Fibroblast of skin of left quadriceps (primary cell): ENCODE data around the gene POFUT1.
"Not testable (repeated sequence)": the region's sequence is repeated elsewhere in the genome, so short reads cannot be mapped to it uniquely, and the experiment has no call there.

Source experiments
- DNase-seq, 2 experiments: peaks; one replicate each; pipeline ENCODE4 v3.0.0-alpha.2; 2013; ENCODE audit warnings: low read depth in 2 of 2

POFUT1 gene

GRCh38 chr20:32234135-32234808, 26.6 kb downstream of the POFUT1 start:
- DNase-seq: no peak

DNA sequence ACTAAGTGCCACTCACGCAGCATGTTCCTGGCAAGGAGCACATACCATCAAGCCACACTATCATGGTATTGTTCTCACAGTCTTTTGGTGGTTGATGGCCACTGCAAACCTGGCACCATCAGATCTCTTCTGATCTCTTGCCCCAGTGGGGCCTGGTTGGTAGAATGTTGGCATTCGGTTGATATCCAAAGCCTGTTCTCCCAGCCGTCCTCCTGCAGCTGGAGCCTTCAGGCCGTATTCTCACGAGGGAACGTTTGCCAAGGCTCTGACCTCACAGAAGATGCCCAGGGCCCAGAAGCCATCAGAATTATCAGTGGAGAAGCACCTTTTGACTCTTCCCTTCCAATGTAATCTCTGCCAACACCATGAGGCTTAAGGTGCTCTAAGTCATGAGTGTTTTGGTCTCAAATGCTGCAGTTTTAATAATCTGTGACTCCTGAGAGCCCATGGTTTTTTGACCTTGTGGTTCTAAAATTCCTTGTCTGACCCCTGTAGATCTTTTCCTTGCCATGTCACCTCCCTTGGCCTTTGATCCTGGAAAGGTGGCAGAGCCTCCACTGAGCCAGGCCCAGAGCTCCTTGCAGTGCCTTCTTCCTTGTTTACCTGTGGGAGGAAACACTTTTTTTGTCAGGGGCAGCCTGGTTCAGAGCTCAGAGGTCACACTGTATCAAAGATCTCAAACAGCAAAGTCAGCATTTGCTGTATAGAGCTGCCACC, 27.8 kb downstream of the POFUT1 start:
- DNase-seq: no peak

- DNase-seq: no peak
Measured at GRCh38 chr20:32236048-32236533, 28.4 kb downstream of the POFUT1 start.

GRCh38 chr20:32236819-32237218, 29.1 kb downstream of the POFUT1 start:
- no peak for DNase-seq

GRCh38 chr20:32237419-32237818, 29.7 kb downstream of the POFUT1 start:
- DNase-seq: no peak

- DNase-seq: no peak
Measured at GRCh38 chr20:32238483-32239425, 31.1 kb downstream of the POFUT1 start.

DNA sequence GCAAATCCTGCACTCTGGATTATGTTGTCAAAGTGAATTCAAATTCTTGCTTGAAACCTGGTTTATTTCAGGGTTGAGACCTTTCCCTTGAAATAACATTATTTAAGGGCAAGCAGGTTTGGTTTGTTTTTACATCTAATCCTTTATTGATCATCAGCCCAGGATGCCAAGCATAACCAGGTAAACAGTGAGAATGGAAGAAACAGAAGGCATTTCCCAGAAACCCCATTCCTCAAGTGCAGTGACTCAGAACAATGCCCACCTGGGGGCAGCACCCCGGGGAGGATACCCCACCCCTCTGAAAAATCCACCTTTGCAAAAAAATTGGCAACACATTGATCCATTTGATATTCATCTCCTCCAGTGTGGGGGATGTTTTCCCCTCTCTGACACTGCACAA, 32.5 kb downstream of the POFUT1 start:
- no peak for DNase-seq

GRCh38 chr20:32241807-32242206, 34.1 kb downstream of the POFUT1 start:
- DNase-seq: no peak

GRCh38 chr20:32244150-32244823, 36.6 kb downstream of the POFUT1 start:
- no peak for DNase-seq

DNA sequence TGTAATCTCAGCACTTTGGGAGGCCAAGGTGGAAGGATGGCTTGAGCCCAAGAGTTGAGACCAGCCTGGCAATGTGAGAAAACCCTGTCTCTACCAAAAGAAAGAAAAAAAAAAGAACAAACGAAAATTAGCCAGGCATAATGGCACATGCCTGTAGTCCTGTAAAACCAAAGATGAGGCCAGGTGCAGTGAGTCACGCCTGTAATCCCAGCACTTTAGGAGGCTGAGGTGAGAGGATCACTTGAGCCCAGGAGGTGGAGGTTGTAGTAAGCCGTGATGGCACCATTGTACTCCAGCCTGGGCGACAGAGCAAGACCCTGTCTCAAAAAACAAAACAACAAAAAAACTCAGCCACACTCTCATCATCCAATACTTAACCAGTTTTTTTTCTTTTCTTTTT, 37.3 kb downstream of the POFUT1 start:
- DNase-seq: no peak

DNA sequence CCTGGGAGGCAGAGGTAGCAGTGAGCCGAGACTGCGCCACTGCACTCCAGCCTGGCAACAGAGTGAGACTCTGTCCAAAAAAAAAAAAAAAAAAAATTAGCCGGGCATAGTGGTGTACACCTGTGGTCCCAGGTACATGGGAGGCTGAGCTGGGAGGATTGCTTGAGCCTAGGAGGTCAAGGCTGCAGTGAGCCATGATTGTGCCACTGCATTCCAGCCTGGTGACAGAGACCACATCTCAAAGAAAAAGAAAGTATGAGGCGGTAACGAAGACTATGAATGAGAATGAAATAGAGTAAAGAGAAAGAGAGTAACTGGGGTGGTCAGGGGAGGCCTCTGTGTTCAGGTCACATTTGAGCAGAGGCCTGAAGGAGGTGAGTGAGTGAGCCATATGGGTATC, 38.5 kb downstream of the POFUT1 start:
- not testable (repeated sequence) for DNase-seq

GRCh38 chr20:32248043-32248442, 40.4 kb downstream of the POFUT1 start:
- no peak for DNase-seq

GRCh38 chr20:32249030-32249738, 41.5 kb downstream of the POFUT1 start:
- no peak for DNase-seq

DNA sequence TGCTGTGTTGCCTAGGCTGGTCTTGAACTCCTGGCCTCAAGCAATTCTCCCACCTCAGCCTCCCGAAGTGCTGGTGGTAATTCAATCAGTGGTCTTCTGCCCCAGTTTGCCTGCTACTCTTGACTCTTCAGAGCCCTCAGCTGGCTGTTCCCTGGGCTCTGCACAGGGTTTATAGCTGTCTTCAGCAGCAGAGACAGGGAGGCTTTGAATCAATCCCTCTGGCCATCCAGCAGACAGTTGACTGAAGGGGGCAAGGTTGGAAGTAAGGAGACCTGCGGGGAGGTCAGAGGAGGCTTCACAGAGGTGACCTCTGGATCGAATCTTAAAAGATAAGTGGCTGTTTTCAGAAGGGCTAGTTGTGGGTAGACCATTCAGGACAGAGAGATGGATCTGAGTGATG, 43.8 kb downstream of the POFUT1 start:
- DNase-seq: no peak

DNA sequence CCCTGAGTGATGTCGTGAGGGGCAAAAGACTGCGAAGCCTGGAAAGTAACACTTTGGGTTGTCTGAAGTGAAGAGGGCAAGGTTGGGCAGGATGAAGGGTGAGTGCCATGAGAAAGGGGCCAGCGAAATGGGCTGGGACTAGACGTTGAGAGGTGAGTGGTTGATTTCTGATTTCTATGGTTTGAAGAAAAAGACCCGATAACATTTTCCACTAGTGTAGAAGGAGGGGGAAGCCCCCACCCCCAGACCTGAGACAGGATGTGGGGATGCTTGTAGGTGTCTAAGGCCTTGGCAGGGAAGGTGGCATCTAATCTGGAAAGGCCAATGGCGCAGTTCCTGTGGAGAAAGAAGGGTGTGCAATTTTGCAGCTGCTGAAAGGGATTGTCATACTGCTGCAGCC, 44.5 kb downstream of the POFUT1 start:
- no peak for DNase-seq

GRCh38 chr20:32260973-32261372, 53.3 kb downstream of the POFUT1 start:
- DNase-seq: not testable (repeated sequence)

DNA sequence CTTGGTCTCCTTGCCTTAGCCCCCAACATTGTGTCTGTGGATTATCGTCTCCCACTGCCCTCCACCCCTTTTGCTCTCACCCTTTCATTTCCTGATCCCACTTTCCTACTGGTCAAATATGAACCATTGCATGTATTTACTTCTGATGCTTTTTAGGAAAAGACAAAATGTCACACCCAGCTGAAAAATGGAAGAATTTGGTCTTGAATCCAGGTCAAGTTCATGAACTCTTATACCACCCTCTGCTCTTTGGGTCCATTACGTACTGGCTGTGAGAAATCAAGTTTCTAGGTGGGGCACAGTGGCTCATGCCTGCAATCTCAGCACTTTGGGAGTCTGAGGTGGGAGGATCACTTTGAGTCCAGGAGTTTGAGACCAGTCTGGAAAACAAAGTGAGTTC, 54.0 kb downstream of the POFUT1 start:
- no peak for DNase-seq

GRCh38 chr20:32263398-32263954, 55.8 kb downstream of the POFUT1 start:
- no peak for DNase-seq

GRCh38 chr20:32271620-32272019, 63.9 kb downstream of the POFUT1 start:
- DNase-seq: no peak

DNA sequence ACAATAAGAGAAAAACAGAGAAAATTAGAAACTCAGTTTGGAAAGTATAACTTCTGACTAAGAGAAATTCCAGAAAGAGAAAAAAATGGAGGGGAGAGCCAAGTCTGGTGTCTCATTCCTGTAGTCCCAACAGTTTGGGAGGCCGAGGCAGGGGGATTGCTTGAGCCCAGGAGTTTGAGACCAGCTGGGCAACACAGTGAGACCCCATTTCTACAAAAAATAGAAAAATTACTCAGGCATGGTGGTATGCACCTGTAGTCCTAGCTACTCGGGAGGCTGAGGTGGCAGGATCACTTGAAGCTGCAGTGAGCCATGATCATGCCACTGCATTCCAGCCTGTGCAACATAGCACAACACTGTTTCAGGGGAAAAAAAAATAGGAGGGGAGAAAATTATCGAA, 66.7 kb downstream of the POFUT1 start:
- DNase-seq: no peak

GRCh38 chr20:32275163-32275562, 67.5 kb downstream of the POFUT1 start:
- not testable (repeated sequence) for DNase-seq
